NB4 (cell line): ENCODE results near the gene ALKBH3.

Experiments used
- CTCF ChIP-seq: IDR thresholded peaks from one replicate; pipeline ENCODE4 v1.5.1; 2012; ENCODE audit warnings: low read depth, low read length
- POLR2A ChIP-seq: IDR thresholded peaks from 2 replicates; pipeline ENCODE4 v1.6.1; 2011; ENCODE audit warnings: mild to moderate bottlenecking; ENCODE audit not compliant: insufficient read length; ENCODE audit errors: extremely low read depth

GRCh38 chr11:43953521-43953920, 72.9 kb downstream of the ALKBH3 start:
- TF ChIP-seq CTCF, result no peak
- TF ChIP-seq POLR2A, result no peak
